Thyroid gland (tissue), 4 donors: ENCODE measurements around the gene CRAMP1. TPM values are rescaled to one million over a fixed set of nuclear protein-coding genes. Genes with fewer than 3 reads are reported as not detected.

Experiments
- DNase-seq, 2 donors: peaks; one replicate each; pipeline ENCODE4 v3.0.0-alpha.2; 2019
- H3K27ac ChIP-seq, 3 donors: fragments of 200-600 bp; sonication (generic); 1 replicate in 2 of 3; 2 replicates in 1 of 3; pipeline ENCODE4 v1.5.1; 2016 to 2019; ENCODE audit warnings: mild to moderate bottlenecking in 1 of 3, moderate library complexity in 1 of 3
- H3K27me3 ChIP-seq: fragments of 200-600 bp; sonication (generic); one replicate; pipeline ENCODE4 v1.5.1; 2019
- H3K36me3 ChIP-seq, 2 donors: fragments of 200-600 bp; sonication (generic); one replicate each; pipeline ENCODE4 v1.5.1; 2016 to 2019
- H3K4me1 ChIP-seq, 2 donors: fragments of 200-600 bp; sonication (generic); one replicate each; pipeline ENCODE4 v1.5.1; 2017 to 2019
- H3K4me3 ChIP-seq, 3 donors: fragments of 200-600 bp; sonication (generic); replicated peaks in 1 of 3; 1 replicate in 2 of 3; 2 replicates in 1 of 3; pipeline ENCODE4 v1.5.1; 2016; ENCODE audit warnings: mild to moderate bottlenecking in 1 of 3
- H3K9me3 ChIP-seq: fragments of 200-600 bp; sonication (generic); one replicate; pipeline ENCODE4 v1.5.1; 2017
- CTCF ChIP-seq, 6 experiments: fragments of 200-600 bp in 3 of 6; fragments of 450-650 bp in 3 of 6; sonication (generic) in 3 of 6; IDR thresholded peaks; one replicate each; pipeline ENCODE4 v1.5.1; 2016 to 2019; ENCODE audit warnings: antibody characterized with exemption in 6 of 6, mild to moderate bottlenecking in 2 of 6, inconsistent platforms in 1 of 6, moderate library complexity in 1 of 6
- POLR2A ChIP-seq, 2 donors: fragments of 450-650 bp; IDR thresholded peaks; one replicate each; pipeline ENCODE4 v1.6.1; 2017; ENCODE audit warnings: antibody characterized with exemption in 2 of 2, mild to moderate bottlenecking in 2 of 2, moderate library complexity in 1 of 2
- WGBS, 2 donors: methylation state at CpG; one replicate each; pipeline ENCODE4 v1.1.5; 2017; 5-methylcytosine and 5-hydroxymethylcytosine counted together
- intact Hi-C: fragments of 100-400 bp; cut with DNase I; formaldehyde crosslinking; loops from one replicate; pipeline ENCODE4 v1.15.1; 2023
- total RNA-seq, 4 donors: library from RNA; depleted of rRNA; stranded (reverse); fragments of >200 nt; gene quantifications; one replicate each; pipeline ENCODE4 v1.2.3, GENCODE V29; 2016

The CRAMP1 gene
- total RNA-seq, 4 donors from 2014 or later: 11.0 to 20.8 (median 15.6) TPM

- intact Hi-C loops: loop anchor here (10.0 kb wide), 1 partner anchor 94 kb away; the partner anchor contains the start of genes CRAMP1 and IFT140
- Histone ChIP-seq H3K27ac (no peak overlapping the region), H3K9me3 (no peaks in the 10 kb centered on the region), H3K4me3 (no peak overlapping the region), H3K4me1 (peaks cover 29 to 35% of the 10 kb centered on the region in 2 donors), H3K27me3 (no peaks in the 10 kb centered on the region), H3K36me3 (no peaks in the 10 kb centered on the region)
- 86 to 92% methylated on average over 12 to 13 of the region's 13 CpGs for WGBS, 2 donors
- TF ChIP-seq CTCF (IDR thresholded peaks at IDR 0.05) (no peak), POLR2A (IDR thresholded peaks at IDR 0.05) (no peak)
- no peak for DNase-seq
Measured at GRCh38 chr16:1708768-1709180, 96.6 kb downstream of the CRAMP1 start.

GRCh38 chr16:1709356-1709755, 97.2 kb downstream of the CRAMP1 start:
- peaks cover 34 to 41% of the 10 kb centered on the region in 2 donors for H3K4me1 ChIP-seq
- DNase-seq: no peak
- WGBS, 2 donors: 84 to 90% methylated on average over 15 of the region's 15 CpGs

GRCh38 chr16:1710811-1711507, 98.8 kb downstream of the CRAMP1 start:
- Histone ChIP-seq H3K27me3 (no peaks in the 10 kb centered on the region), H3K36me3 (no peaks in the 10 kb centered on the region), H3K4me1 (peaks cover 32 to 40% of the 10 kb centered on the region in 2 donors), H3K9me3 (no peaks in the 10 kb centered on the region), H3K4me3 (no peak overlapping the region), H3K27ac (no peak overlapping the region)
- 91 to 94% methylated on average over 17 of the region's 17 CpGs for WGBS, 2 donors
- no peak for DNase-seq
- intact Hi-C loops: no loop called here
- TF ChIP-seq CTCF (IDR thresholded peaks at IDR 0.05): no peak
- TF ChIP-seq POLR2A (IDR thresholded peaks at IDR 0.05): no peak

More at GRCh38 chr16:1709356-1709755, 97.2 kb downstream of the CRAMP1 start:
- no peaks in the 10 kb centered on the region for H3K9me3 ChIP-seq
- intact Hi-C loops: loop anchor here (10.0 kb wide), 1 partner anchor 95 kb away; the partner anchor contains the start of genes CRAMP1 and IFT140
- H3K27ac ChIP-seq: no peak overlapping the region
- H3K27me3 ChIP-seq: no peaks in the 10 kb centered on the region
- TF ChIP-seq CTCF (IDR thresholded peaks at IDR 0.05) (no peak), POLR2A (IDR thresholded peaks at IDR 0.05) (no peak)
- H3K36me3 ChIP-seq: no peaks in the 10 kb centered on the region
- H3K4me3 ChIP-seq: no peak overlapping the region

GRCh38 chr16:1712791-1713261, 100.7 kb downstream of the CRAMP1 start:
- Histone ChIP-seq H3K4me1 (peaks cover 20 to 32% of the 10 kb centered on the region in 2 donors), H3K27me3 (no peaks in the 10 kb centered on the region), H3K27ac (peak overlapping the region in 2 of 3 donors; percentile 70 to 80), H3K9me3 (no peaks in the 10 kb centered on the region), H3K36me3 (no peaks in the 10 kb centered on the region), H3K4me3 (no peak overlapping the region)
- DNase-seq: peak in 1 of 2 donors; percentile 15
- TF ChIP-seq CTCF (IDR thresholded peaks at IDR 0.05): no peak
- no peak for TF ChIP-seq POLR2A (IDR thresholded peaks at IDR 0.05)
- intact Hi-C loops: no loop called here
- 75 to 85% methylated on average over 14 of the region's 14 CpGs for WGBS, 2 donors

- Histone ChIP-seq H3K4me3 (no peak overlapping the region), H3K27ac (peak overlapping the region; percentile 70 to 80 (median 80)), H3K36me3 (no peaks in the 10 kb centered on the region), H3K27me3 (no peaks in the 10 kb centered on the region), H3K9me3 (no peaks in the 10 kb centered on the region), H3K4me1 (peaks cover 16 to 27% of the 10 kb centered on the region in 2 donors)
- DNase-seq: no peak
- intact Hi-C loops: no loop called here
- TF ChIP-seq POLR2A (IDR thresholded peaks at IDR 0.05) (no peak), CTCF (IDR thresholded peaks at IDR 0.05) (no peak)
- WGBS, 2 donors: 73 to 82% methylated on average over 7 of the region's 7 CpGs
Measured at GRCh38 chr16:1713331-1713730, 101.2 kb downstream of the CRAMP1 start.
